Measurements from ENCODE around the gene SORT1.

GRCh38 chr1:109267743-109268300, 129.9 kb downstream of the SORT1 start:
- no peak for TF ChIP-seq CTCF (conservative IDR thresholded peaks at IDR 0.05; ENCODE audit: low read length)
- no peak for TF ChIP-seq EZH2phosphoT487 (IDR thresholded peaks at IDR 0.05; ENCODE audit: borderline replicate concordance, low read depth, low read length)
